NB4 (cell line): ENCODE results near the gene TBL1XR1.

Experiments
- MYC ChIP-seq: IDR thresholded peaks from 2 replicates; pipeline ENCODE4 v1.6.1; 2011; ENCODE audit warnings: low read depth, low read length
- POLR2A ChIP-seq: IDR thresholded peaks from 2 replicates; pipeline ENCODE4 v1.6.1; 2011; ENCODE audit warnings: mild to moderate bottlenecking; ENCODE audit not compliant: insufficient read length; ENCODE audit errors: extremely low read depth
- TF ChIP-seq, protein P1 (sequence below): IDR thresholded peaks from one replicate; pipeline ENCODE4 v1.5.1; 2012; ENCODE audit warnings: low read depth, low read length

- TF ChIP-seq, protein P1, sequence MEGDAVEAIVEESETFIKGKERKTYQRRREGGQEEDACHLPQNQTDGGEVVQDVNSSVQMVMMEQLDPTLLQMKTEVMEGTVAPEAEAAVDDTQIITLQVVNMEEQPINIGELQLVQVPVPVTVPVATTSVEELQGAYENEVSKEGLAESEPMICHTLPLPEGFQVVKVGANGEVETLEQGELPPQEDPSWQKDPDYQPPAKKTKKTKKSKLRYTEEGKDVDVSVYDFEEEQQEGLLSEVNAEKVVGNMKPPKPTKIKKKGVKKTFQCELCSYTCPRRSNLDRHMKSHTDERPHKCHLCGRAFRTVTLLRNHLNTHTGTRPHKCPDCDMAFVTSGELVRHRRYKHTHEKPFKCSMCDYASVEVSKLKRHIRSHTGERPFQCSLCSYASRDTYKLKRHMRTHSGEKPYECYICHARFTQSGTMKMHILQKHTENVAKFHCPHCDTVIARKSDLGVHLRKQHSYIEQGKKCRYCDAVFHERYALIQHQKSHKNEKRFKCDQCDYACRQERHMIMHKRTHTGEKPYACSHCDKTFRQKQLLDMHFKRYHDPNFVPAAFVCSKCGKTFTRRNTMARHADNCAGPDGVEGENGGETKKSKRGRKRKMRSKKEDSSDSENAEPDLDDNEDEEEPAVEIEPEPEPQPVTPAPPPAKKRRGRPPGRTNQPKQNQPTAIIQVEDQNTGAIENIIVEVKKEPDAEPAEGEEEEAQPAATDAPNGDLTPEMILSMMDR, result no peak
- TF ChIP-seq POLR2A, result no peak
- TF ChIP-seq MYC, result no peak
Measured at GRCh38 chr3:177041730-177042551, 155.3 kb downstream of the TBL1XR1 start.
